Osteoblast (primary cell): ENCODE results near the gene CLTA. TPM values are rescaled to one million over a fixed set of nuclear protein-coding genes. Genes with fewer than 3 reads are reported as not detected.

ENCODE experiments used
- DNase-seq: peaks from one replicate; pipeline ENCODE4 v3.0.0; 2011; ENCODE audit warnings: low spot score, mixed read lengths; ENCODE audit not compliant: insufficient read length; ENCODE audit errors: missing footprints
- H2AFZ ChIP-seq: 2 replicates; pipeline ENCODE4 v1.6.0; 2011; ENCODE audit warnings: mild to moderate bottlenecking, low read length
- H3K27ac ChIP-seq: 2 replicates; pipeline ENCODE4 v1.5.1; 2011; ENCODE audit warnings: mild to moderate bottlenecking, low read depth, low read length, moderate library complexity
- H3K27me3 ChIP-seq: 2 replicates; pipeline ENCODE4 v1.6.0; 2012; ENCODE audit warnings: mild to moderate bottlenecking, control low read depth, inconsistent platforms, low read length, moderate library complexity; ENCODE audit not compliant: insufficient read depth
- H3K36me3 ChIP-seq: 2 replicates; pipeline ENCODE4 v1.5.1; 2011; ENCODE audit warnings: mild to moderate bottlenecking, low read length, control low read depth, moderate library complexity; ENCODE audit not compliant: insufficient read depth
- H3K4me1 ChIP-seq: 2 replicates; pipeline ENCODE4 v1.5.1; 2011; ENCODE audit warnings: mild to moderate bottlenecking, low read length, control low read depth, moderate library complexity; ENCODE audit not compliant: insufficient read depth
- H3K4me2 ChIP-seq: 2 replicates; pipeline ENCODE4 v1.6.0; 2011; ENCODE audit warnings: mild to moderate bottlenecking, low read length; ENCODE audit not compliant: insufficient read depth
- H3K4me3 ChIP-seq: fragments of 200-600 bp; sonication (generic); 3 replicates; pipeline ENCODE4 v1.5.1; 2012; ENCODE audit warnings: mild to moderate bottlenecking, low read length, inconsistent platforms; ENCODE audit not compliant: insufficient read depth
- H3K79me2 ChIP-seq: 2 replicates; pipeline ENCODE4 v1.6.0; 2012; ENCODE audit warnings: mild to moderate bottlenecking, low read length, control low read depth, inconsistent platforms; ENCODE audit not compliant: insufficient read depth
- H3K9me3 ChIP-seq: 2 replicates; pipeline ENCODE4 v1.5.1; 2011; ENCODE audit warnings: low read depth, low read length, control low read depth
- H4K20me1 ChIP-seq: 2 replicates; pipeline ENCODE4 v1.6.0; 2012; ENCODE audit warnings: mild to moderate bottlenecking, low read length, control low read depth; ENCODE audit not compliant: insufficient read depth
- CTCF ChIP-seq: IDR thresholded peaks from 2 replicates; pipeline ENCODE4 v1.5.1; 2011; ENCODE audit warnings: mild to moderate bottlenecking, low read depth, low read length, moderate library complexity; ENCODE audit errors: extremely low read depth
- total RNA-seq: library from RNA; depleted of rRNA; stranded (reverse); fragments of >200 nt; gene quantifications from 2 replicates; pipeline ENCODE4 v1.2.3, GENCODE V29; 2012

CLTA gene
- total RNA-seq, 1 donor: 262 TPM

- Histone ChIP-seq H3K9me3 (no peaks in the 10 kb centered on the region), H2AFZ (no peak overlapping the region), H3K4me3 (no peak overlapping the region), H4K20me1 (peaks cover 57% of the 10 kb centered on the region), H3K27me3 (no peaks in the 10 kb centered on the region), H3K36me3 (peaks cover 80% of the 10 kb centered on the region), H3K4me1 (peaks cover 37% of the 10 kb centered on the region), H3K79me2 (peaks cover 79% of the 10 kb centered on the region), H3K27ac (peak overlapping the region; percentile 60), H3K4me2 (peak overlapping the region; percentile 34)
- DNase-seq: peak; percentile 82
- TF ChIP-seq CTCF: no peak
Measured at GRCh38 chr9:36208521-36209253, 18.0 kb downstream of the CLTA start.

DNA sequence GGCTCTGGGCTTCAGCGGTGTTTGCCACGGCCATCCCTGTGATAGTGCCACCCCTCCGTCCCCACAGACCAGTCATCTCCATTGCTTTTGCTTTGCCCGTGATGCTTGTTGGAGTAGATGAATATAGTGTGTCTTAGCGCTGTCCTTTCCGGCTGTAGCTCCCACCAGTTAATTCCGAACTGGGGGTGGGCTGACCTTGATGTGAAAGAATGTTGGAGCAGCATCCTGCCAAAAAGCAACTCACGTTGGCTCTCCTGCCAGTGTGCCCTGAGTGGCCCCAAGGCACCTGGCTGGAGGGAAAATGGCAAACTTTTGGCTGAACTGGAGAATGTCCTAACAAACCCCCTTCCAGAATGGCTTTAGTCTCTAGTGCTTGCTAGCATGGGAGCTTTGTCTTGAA, 20.0 kb downstream of the CLTA start:
- Histone ChIP-seq H3K27ac (no peak overlapping the region), H3K4me3 (no peak overlapping the region), H3K27me3 (no peaks in the 10 kb centered on the region), H3K36me3 (peaks cover 78% of the 10 kb centered on the region), H3K79me2 (peaks cover 73% of the 10 kb centered on the region), H3K4me2 (no peak overlapping the region), H3K4me1 (peaks cover 48% of the 10 kb centered on the region), H4K20me1 (peaks cover 56% of the 10 kb centered on the region), H2AFZ (no peak overlapping the region), H3K9me3 (no peaks in the 10 kb centered on the region)
- TF ChIP-seq CTCF: no peak
- peak; percentile 52 for DNase-seq

DNA sequence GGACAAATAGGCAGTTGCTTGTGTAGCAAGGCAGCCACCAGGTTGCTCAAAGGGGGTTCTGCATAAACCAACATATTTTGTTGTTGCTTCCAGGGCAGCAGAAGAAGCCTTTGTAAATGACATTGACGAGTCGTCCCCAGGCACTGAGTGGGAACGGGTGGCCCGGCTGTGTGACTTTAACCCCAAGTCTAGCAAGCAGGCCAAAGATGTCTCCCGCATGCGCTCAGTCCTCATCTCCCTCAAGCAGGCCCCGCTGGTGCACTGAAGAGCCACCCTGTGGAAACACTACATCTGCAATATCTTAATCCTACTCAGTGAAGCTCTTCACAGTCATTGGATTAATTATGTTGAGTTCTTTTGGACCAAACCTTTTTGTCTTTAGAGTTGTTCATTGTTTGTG, 20.8 kb downstream of the CLTA start:
- DNase-seq: no peak
- Histone ChIP-seq H3K27me3 (no peaks in the 10 kb centered on the region), H3K79me2 (peaks cover 73% of the 10 kb centered on the region), H3K27ac (no peak overlapping the region), H3K4me1 (peaks cover 42% of the 10 kb centered on the region), H4K20me1 (peaks cover 56% of the 10 kb centered on the region), H3K36me3 (peaks cover 76% of the 10 kb centered on the region), H3K9me3 (no peaks in the 10 kb centered on the region), H2AFZ (no peak overlapping the region), H3K4me2 (no peak overlapping the region), H3K4me3 (no peak overlapping the region)
- TF ChIP-seq CTCF: no peak

GRCh38 chr9:36213387-36213786, 22.7 kb downstream of the CLTA start:
- no peak overlapping the region for H3K4me2 ChIP-seq
- H3K9me3 ChIP-seq: no peaks in the 10 kb centered on the region
- peaks cover 85% of the 10 kb centered on the region for H3K79me2 ChIP-seq
- peak; percentile 11 for DNase-seq
- no peaks in the 10 kb centered on the region for H3K27me3 ChIP-seq
- no peak overlapping the region for H2AFZ ChIP-seq
- no peak overlapping the region for H3K27ac ChIP-seq
- H3K36me3 ChIP-seq: peaks cover 91% of the 10 kb centered on the region
- no peak for TF ChIP-seq CTCF
- H3K4me1 ChIP-seq: peaks cover 24% of the 10 kb centered on the region
- H4K20me1 ChIP-seq: peaks cover 40% of the 10 kb centered on the region
- H3K4me3 ChIP-seq: no peak overlapping the region
